GM19193 (cell line): ENCODE measurements around the gene SLC35E1.

ENCODE experiments used
- POLR2A ChIP-seq: IDR thresholded peaks from 4 replicates; pipeline ENCODE4 v1.6.1; 2011; ENCODE audit not compliant: insufficient read depth, insufficient read length; ENCODE audit errors: extremely low read depth

The SLC35E1 gene

GRCh38 chr19:16548956-16549355 lies 23.3 kb downstream of the SLC35E1 start:
- TF ChIP-seq POLR2A, result no peak

DNA sequence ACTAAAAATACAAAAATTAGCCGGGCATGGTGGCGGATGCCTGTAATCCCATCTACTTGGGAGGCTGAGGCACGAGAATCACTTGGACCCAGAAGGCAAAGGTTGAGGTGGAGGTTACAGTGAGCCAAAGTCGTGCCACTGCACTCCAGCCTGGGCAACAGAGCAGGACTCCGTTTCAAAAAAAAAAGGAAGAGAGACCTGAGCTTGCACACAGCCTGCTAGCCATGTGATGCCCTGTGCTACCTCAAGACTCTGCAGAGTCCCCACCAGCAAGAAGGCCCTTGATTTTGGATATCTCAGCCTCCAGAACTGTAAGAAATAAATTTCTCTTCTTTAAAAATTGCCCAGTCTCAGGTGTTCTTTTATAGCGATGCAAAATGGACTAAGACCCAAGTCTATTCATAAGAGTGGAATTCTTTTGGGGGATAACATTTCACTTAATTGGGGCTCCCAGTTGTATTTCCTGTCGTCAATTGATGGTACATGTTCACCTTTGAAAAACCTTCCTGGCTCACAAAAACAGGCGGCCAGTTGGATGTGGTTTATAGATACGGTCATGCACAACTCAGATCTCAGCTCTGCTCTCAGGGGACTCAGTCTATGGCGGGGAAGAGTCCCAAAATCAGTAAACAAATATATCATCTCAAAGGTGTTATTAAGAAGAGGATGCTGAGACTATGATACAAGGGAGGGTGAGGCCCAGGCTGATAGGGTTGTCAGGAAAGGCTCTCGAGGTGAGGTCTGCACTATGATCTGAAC lies 27.6 kb downstream of the SLC35E1 start:
- no peak for TF ChIP-seq POLR2A

GRCh38 chr19:16542910-16543472 lies 29.2 kb downstream of the SLC35E1 start:
- no peak for TF ChIP-seq POLR2A

DNA sequence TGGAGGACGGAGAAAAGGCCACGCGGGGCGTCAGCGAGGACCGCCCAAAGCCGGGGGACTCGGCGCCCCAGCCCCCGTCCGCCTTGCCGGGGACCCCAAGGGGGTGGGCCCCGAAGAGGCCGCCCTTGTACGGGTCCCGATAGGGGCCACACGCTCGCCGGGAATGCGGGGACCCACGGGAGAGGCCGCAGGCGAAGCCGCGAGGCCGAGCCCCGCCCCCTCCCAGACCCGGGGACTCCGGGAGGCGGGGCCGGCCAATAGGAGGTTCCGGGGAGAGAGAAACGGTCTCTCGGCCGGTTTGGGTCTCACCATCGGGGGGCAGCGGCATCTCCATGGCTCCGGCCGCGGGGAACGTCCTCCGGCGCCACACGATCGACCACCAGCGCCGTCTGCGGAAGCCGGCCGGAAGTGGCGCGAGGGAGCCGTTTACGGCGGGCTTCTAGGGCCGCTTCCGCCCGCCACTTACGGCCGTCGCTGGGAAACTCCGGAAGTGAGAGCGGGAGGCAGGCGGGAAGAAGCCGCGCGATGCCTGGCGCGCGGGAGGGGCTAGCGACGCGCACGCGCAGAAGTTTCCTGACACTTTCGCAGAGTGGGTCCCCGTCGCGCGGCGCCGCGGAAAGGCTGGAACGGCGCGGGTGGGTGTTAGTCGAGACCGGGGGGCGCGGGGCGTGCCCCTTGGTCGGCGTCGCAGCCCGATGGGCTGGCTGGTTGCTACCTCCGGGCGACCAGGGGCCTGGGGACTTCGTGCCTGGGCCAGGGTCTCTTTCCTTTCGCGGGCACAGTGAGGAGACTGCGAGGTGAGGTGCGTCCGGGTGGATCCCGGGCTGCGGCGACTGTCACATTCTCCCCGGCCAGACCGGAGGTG lies 29.9 kb downstream of the SLC35E1 start, which contains the start of gene CHERP:
Gene CHERP, minus strand, starts transcription at position 393 of the 865 bp plus-strand sequence. Its CDS starts 59 bp downstream, at position 334.
- peak; percentile 91 for TF ChIP-seq POLR2A

DNA sequence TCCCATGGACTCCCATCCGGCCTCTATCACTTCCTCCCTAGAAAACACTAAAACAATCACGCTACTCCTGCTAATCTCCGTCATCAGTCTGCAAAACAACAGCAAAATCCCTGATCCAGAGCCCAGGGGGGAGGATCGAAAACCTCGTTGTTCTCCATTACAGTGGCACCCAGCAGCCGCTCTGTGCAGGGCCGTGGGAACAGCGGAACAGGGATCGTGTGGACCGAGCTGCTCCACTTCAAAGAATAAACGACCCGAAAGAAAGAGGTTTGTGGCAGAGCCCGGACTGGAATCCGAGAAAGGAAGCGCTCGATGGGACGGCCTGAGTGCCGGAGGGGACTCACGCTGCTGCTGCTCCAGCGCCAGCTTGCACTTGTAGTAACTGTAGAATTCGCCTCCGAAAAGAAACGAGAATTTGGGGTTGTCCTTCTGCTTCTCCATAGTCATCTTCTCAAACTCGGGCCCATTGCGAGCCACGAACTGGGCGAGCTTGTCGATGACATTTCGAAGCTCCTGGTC lies 30.6 kb downstream of the SLC35E1 start:
- TF ChIP-seq POLR2A, result no peak

DNA sequence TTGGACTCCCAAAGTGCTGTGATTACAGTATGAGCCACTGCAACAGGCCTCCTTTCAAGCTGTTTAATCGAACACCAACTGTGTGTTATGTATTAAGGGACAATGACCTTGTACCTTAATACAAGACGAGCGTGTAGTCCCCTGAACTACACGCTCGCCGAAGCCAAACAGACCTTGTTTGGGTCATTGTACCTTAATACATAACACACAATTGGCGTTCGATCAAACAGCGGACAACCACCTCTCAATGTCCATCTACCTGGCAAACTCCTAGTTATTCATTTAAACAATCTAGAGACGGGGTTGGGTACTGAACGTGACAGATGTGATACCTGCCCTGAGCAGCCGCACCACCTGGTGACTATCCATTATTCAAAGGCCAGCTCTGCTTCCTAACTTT lies 31.3 kb downstream of the SLC35E1 start:
- TF ChIP-seq POLR2A, result no peak

DNA sequence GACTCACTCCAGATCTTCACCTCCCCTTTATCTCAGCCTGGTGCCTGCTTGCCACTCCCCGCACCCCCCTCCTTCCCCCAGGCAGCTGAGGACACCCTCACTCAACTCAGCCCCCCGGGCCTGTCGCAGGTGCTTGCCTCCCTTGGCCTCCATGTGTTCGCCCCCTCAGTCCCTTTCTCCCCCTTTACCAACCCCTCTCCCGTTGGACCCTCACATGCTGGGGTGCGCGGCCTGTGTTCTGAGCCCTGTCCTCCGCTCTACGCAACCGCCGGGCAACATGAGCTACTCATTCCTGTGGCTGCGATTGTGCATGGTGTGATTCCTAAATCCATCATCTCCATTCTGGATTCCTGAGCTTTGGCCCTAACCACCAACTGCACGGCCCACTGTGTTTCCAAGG lies 35.1 kb downstream of the SLC35E1 start:
- no peak for TF ChIP-seq POLR2A

DNA sequence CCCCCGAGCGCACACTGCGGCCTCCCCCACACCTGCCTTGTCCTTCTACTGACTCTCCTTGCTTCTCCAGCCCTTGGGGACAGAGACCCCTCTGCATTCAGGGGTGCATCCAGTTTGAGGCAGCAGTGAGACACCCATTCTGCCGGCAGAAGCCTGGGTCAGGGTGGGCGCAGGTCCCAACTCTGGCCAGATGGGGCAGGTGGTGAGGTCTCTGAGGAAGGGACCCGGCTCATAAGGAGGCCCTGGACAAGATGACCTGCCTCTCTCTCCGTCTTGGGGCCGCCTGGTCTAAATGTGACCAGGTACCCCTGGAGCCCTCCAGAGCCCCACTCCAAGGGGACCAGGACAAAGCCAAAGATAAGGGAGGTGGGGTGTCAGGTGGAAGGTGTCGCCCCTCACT lies 36.1 kb downstream of the SLC35E1 start:
- no peak for TF ChIP-seq POLR2A

- TF ChIP-seq POLR2A, result no peak
Measured at GRCh38 chr19:16535381-16535780, 36.8 kb downstream of the SLC35E1 start.

DNA sequence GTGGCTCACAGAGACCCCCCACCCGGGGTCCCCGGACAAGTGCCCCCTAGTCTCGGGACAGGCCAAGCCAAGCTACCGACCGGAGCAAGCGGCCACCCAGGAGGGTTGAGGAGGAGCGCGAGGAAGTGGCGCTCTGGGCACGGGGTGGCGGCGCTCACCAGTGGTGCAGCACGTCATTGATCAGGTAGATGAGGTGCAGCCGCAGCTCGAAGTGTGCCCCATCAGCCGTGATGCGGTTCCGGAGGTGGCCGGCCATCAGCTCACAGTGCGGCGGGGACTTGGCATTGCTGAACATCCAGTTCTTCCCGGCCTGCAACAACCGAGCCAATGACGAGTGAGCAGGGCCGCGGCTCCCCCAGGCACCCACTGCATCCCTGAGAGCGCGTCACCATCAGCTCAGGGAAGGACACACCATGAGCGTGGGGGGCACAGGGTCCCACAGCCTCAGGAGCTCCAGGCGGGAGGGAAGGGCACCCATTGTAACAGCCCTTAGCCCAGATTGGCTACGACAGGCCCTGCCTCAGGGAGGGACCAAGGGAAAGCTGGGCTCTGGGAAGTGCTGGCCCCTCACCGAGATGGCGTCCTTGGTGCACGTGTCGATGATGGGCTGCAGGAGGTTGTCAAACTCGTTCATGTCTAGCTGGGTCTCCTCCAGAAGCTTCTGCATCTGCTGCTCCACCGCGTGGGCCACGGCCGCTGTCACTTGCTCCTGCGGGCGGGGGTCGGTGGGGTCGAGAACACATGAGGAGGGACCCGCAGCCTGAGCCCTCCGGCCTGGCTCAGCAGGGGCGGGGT lies 39.6 kb downstream of the SLC35E1 start:
- no peak for TF ChIP-seq POLR2A

GRCh38 chr19:16531380-16531669 lies 40.9 kb downstream of the SLC35E1 start:
- TF ChIP-seq POLR2A, result peak; percentile 8

DNA sequence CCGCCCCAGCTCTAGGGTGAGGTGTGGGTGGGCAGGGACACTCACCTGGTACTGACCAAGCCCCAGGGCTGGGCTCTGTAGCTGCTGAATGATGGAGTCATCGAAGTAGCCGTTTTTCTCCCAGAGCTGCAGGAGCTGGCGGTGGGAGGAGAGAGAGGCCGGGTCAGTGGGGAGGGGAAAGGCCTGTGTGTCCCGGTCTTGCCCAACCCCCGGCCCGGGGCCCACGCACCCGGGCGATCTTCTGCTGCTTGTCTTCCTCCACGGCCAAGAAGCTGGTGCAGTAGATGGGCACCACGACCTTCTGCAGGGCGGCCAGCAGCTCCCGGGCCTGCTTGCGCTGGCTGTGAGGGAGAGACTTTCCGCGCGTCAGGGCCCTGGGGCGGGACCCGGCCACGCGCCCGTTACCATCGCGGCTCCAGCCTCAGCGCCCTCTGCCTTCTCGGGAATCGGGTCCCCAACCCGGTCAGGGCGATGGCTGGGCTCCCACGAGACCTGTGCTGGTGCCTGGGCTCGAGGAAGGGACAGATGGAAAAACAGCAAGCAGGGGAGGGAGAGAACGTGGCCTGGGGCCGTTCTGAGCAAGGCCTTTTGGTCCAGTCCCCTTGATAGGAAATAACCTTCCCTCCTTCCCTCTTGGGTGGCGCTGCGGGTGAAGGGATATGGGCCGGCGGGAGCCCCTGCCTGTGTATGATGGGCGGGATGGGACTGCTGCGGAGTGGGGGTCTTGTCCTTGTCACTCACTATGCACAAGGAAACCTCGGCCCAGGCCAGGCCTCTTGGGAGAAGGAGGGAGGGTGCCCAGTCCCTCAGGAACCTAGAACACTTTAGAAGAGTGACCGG lies 41.5 kb downstream of the SLC35E1 start:
- peak; percentile 3 for TF ChIP-seq POLR2A

DNA sequence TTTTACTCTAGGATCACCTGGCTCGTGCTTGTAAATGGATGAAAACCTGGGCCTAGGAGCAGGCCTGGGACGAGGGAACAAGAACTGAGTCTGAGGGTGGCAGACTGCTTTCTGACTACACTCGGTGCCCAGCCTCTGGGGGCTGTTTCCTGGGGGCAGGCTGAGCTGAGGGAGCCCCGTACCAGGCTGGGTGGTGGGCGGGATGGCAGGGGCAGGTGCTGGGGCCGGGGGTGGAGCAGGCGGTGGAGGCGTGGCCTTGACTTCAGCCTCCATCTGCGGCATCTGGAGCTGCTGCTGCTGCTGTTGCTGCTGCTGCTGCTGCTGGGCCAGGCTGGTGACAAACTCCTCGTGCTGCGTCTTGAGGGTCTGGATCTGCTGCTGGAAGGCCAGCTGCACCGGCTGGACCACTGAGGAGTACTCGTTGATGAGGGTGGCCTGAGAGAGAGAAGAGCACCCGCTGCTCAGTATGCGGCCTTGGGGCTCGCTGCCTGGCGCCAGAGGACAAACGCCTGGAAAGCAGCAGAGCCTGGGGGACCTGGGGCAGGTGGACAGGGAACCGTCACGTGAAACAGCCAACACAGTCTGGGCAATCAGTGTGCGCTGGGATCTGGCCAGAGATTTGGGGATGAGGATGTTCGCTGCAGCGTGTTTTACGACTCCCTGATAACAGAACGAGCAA lies 42.6 kb downstream of the SLC35E1 start:
- TF ChIP-seq POLR2A, result no peak
